ENCODE results near the gene ATOH8. TPM values are rescaled to one million over a fixed set of nuclear protein-coding genes. Genes with fewer than 3 reads are reported as not detected.
A peak's percentile ranks its signal among the peaks of the same experiment; 100 is the strongest.

ATOH8 gene
- total RNA-seq, 1 experiment from 2014 or later = 7.2 TPM

DNA sequence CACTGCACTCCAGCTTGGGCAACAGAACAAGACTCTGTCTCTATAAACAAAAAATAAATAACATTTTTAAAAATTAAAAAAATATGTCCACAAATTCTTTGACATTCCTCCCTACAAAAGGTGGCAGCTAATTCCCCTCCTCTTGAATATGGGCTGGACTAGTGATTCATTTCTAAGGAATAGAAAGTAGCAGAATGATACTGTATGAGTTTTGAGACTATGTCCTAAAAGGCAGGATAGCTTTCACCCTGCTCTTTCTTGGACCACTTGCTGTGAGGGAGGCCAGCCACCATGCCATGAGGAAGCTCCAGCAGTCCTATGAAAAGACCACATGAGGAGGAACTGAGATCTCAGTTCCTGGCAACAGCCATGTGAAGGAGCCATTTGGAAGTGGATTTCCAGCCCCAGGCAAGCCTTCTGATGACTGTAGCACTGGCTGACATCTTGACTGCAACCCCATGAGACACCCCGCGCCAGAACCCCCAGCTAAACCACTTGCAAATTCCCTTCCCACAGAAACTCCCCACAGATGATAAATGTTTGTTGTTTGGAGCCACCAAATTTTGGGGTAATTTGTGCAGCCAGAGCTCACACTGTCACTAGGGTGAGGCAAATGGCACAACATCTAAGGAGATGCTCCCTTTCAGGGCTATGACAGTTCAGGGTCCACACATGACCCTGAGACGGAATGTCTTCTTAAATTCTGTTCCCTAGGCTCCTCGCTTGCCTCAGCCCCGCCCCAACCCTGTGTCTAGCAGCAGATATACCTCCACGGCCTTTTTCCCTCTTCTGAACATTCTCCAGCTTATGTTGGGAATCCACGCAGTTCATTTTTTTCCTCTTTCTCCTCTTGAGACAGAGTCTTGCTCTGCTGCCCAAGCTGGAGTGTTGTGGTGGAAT is 17.1 kb upstream of the ATOH8 start:
- DNase-seq (ENCODE audit: low read depth) = peak; percentile 46

DNA sequence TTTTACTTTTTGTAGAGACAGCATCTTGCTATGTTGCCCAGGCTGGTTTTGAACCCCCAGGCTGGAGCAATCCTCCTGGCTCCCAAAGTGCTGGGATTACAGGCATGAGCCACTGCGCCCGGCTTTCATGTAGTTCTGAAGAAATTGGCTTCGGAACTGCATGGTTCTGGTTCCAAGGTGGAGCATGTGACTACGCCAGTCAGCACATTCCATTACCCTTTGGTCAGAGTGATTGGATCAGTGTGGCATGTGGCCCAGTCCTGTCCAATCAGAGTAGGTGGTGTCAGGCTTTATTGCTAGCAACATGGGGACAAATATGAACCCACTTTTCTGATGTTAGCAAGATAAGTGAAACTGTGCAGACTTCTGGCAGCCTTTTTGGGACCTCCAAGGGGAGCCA is 16.3 kb upstream of the ATOH8 start:
- DNase-seq (ENCODE audit: low read depth) = peak; percentile 62

DNA sequence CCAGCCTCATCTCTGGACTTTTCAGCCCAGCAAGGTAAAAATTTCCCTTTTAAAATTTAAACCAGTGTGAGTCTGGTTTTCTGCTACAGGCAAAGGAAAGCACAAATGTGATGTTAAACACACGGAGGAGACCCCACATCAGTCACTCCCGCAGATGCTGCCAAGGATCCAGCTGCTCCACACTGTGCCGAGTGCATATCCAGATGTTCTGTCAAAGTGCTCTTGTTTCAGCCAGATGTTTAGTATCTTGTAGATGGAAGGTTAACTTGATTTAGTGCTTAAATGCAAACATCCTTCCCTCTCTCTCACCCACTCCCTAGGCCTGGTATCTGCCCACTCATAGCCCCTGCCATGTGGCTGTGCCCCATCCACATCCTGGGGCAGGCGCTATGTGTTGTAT is 15.8 kb upstream of the ATOH8 start:
- no peak for DNase-seq (ENCODE audit: low read depth)

DNA sequence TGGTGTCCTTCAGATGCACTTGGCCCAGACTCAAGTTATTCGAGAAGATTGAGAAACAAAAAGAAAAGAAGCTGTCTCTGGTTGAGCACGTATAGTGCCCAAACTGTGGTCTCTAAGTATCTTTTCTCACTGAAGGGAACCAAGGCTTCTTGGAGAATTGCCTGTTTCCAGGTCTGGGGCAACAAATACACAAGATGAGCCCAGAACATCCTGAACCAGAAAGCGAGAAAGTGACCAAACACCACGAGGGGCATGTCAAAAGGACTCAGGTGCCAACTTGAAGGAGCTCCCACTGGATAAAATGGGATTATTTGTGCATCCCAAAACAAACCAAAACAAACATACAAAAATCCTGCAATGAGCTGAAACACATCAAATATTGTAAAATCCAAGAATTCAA is 13.6 kb upstream of the ATOH8 start:
- DNase-seq (ENCODE audit: low read depth) = no peak

- no peak for DNase-seq (ENCODE audit: low read depth)
These were observed 12.5 kb upstream of the ATOH8 start for GRCh38 chr2:85741211-85741832.

DNA sequence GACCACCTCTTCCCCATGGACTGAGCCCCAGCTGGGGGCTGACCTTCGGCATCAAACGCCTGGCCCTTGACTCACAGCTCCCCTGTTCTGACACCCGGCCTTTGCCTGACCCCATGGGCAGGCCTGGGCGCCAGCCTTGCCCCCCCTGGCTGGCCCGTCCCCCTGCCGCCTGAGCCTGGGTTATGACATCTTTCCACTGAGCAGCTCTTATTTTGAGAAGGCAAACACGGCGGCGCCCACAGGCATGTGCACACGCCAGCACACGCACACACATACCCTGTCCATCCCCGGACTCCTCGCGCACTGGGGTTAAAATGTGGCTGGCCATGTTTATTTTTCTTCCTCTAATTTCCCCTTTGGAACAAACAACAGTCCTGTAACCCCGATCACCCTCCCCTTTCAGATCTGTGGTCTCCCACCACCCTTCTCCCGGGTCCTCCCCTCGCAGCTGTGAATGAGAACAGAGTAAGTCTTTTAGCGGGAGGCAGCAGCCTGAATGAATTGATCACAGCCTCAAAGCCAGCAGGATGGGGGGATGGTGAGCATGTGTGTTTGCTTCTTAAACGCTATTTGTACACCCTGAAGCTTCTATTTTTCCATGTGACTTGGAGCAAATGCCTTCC is 11.8 kb upstream of the ATOH8 start:
- peak; percentile 84 for DNase-seq (ENCODE audit: low read depth)

DNA sequence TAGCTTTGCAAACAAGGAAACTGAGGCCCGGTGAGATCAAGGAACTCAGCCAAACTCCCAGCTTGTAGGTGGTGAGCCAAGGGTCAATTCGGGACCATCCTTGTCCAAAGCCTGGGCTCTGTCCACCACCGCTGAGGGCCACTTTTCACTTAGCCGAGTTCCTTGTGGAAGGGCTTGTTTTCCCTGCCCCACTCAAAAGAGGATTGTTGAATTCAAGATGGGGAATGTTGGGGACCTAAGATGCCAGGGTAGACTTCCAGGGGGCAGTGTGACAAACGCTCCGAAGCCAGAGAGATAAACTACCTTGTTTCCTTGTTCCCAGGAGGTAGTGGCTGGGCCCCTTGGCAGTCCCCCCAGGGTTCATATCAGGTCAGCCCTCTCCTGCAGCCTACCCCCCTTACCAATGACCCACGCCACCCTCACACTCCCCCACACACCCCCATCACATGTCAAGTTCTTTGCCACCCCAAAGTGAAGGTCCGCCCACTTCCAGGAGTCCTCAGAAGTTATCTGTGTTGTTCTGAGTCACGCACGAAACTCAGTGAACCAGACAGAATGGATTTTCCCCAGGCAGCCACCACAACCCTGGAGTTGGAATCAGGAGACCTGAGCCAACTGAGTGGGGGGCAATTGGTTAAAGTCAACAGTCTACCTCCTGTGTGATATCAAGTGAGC is 10.3 kb upstream of the ATOH8 start:
- peak; percentile 75 for DNase-seq (ENCODE audit: low read depth)

DNA sequence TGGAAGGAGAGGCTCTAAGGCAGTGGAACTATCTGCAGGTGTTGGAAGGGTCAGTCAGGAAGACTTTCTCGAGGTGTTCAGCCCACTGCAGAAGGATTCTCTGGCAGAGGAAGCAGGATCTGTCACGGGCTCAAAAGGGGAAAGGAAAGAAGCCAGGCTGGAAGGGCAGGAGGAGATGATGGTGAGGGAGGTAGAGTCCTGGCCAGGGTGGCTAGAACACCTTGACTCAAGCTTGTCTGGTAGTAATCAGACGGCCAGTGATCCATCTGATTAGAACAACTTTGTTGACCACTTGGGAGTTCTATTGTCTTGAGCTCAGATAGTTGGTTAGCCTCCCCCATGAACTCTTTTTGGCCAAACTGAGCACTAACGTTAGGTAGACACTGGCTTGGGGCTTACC is 9.7 kb upstream of the ATOH8 start:
- no peak for DNase-seq (ENCODE audit: low read depth)

DNA sequence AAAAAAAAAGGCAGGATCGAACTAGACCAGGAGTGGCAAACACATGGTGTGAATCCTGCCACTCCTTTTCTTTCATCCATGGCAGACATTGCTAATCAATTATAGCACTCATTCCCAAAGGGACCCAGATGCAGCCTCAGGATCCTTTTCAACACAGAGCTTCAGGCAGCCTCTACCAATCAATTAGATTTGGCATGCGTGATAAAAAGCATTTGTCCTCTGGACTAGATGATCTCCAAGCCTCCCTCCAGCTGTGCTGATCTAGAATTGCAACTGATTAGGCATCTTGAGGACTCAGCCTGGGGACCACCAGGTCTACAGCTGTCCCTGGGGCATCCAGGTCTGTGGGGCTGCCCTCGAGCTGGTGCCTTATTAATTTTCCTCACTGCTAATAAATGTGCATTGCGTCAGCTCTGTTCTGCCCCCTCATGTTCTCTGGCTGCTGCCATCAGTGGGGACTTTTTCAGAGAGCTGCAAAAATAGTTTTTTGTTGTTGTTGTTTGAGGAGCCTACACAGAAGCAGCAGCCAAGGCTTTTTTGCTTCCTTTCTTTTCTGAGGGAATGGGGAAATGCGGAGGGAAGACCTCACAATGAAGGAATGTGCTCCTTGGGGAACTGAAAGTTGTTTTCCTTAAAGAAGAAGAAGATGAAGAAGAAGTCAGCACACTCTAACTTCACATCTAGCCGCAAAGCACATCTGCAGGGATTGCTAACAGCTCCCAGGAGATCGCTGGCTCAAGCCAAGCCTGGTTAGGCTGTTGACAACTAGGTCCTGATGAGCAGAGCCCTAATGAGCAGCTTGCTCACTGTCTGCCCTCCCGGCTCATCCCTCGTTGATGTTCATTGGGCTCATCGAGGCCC is 8.8 kb upstream of the ATOH8 start:
- no peak for DNase-seq (ENCODE audit: low read depth)

DNA sequence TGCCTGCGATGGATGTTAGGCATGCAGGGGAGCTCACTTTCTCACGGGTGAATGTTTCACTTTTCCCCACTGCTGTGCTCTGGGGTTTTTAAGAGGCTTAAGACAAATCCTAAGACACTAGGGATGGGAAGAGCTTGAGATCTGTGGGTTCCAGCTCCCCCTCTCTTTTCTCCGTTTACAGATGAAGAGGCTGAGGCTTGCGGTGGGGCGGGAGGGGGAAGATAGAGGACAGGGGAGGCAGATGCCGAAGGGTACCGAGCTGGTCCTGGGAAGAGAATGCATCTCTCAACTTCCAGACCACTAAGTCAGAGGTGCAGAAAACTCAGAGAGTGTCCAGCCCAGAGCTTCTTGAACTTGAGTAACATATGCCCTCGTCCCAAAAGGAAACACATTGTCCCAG is 8.2 kb upstream of the ATOH8 start:
- DNase-seq (ENCODE audit: low read depth) = no peak

- no peak for DNase-seq (ENCODE audit: low read depth)
These were observed 7.3 kb upstream of the ATOH8 start for GRCh38 chr2:85746321-85747004.

DNA sequence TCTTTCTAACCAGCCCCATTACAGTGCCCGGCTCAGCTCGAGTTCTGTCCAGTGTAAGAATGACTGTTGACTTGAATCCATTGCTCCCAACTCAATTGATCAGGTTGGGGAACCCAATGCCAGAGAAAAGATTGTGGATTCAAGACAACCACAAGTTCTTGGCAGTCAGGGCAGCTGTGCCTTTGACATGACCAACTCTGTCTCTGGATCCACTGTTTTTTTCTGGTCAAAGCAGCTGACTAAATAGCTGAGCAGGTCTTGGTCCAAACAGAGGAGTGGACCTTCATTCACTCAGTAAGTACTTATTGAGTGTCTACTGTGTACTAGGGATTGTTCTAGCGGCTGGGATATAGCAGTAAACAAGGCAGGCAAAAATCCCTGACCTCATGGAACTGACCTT is 6.3 kb upstream of the ATOH8 start:
- DNase-seq (ENCODE audit: low read depth) = no peak

- no peak for DNase-seq (ENCODE audit: low read depth)
These were observed 5.6 kb upstream of the ATOH8 start for GRCh38 chr2:85748039-85748734.

DNA sequence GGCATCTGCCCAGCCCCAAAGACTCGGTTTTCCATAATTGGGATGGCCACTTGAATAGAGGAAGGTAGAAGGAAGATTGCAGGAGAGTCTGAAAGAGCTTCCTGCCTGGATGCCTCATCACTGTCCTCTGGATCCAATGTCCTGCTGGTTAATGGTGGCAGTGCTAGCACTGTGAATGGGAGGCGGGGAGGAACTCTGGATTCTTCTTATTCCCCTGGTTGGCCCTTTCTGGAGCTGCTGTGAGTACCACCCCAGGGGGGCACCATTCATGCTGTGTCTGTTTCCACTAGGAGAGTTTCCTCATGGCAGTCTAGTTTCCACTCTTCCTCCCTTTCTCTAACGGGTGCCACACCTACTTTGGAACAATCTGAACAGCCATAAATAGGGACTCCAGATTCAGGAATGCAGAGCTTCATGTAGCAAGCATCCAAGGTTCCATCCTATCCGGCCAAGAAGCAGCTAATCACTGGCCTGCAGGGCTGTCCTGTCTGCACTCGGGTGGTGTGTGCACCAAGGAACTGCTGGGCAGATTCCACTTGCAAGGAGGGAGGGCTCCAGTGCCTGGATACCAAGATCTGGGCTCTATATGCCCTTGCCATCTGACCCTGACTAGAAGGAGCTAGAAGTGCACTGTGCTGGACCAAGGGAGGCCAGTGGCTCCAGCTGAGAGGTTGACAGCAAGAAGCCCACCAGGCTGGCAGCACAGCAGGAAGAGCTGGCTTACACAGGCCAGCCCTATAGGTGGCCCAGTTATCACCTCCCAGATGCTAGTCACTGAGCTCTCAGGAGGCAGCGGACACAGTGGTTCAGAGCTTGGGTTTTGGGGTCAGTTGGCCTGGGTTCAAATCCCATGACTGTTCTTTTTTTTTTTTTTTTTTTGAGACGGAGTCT is 4.6 kb upstream of the ATOH8 start:
- DNase-seq (ENCODE audit: low read depth) = no peak

DNA sequence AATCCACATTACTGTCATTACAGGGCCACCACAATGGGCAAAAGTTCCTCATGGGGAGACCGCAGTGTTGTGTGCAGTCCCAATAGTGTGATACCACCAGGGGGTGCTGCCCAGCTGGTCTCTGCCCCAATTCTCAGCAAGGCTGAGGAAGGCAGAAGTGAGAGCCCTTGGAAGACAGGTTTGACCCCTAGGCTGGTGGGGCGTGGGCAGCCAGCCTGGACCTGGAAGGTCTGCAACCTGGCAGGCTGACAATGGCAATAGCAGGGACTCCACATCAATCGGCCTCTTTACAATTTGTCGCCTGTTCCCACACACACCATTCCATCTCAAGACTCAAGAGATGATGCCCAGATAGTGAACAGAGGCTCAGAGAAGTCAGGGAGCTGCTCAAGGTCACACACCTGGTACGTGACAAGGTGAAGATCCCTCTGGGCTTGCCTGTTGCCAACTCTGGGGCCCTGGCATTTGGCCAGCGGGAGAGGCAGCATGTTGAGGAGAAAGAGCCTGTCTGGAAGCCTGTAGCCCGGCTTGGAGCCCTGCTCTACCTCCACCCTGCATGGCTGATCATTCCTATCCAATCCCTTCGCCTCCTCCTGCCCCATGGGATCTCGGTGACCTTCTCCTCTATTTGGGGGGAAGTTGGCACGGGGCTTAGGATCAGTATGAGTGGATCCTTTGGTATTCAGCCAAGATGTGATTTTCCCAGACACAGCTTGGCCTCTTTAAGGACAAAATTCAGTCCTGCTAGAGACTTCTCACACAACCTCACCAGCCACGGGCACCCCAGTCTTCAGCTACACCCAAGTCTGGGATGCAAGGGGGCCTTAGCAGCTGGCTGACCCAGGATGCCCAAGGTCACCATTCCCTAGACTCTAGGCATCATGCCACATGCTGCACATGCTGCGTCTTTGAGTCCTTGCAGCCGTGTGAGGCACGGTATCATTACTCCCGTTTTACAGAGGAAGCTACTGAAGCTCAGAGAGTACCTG is 2.9 kb upstream of the ATOH8 start:
- peak; percentile 67 for DNase-seq (ENCODE audit: low read depth)

DNA sequence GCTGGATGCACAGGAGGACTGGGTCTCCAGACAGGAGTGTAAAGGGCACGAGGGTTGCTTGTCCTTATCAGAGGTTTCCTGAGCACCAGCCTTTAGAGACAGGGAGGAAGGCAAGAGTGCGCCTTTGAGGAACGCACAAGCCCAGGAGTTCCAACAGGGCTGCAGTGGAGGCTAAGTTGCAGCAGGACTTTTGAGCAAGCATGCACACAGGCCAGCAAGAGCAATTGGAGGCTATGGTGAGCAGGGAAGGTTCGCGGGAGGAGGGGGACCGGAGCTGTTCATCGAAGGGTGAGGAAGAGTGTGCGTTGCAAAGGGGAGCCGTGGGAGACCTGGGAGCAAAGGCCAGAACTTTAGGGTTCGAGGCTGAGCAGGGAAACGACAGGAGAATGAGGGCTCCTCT is 2.2 kb upstream of the ATOH8 start:
- DNase-seq (ENCODE audit: low read depth) = no peak

DNA sequence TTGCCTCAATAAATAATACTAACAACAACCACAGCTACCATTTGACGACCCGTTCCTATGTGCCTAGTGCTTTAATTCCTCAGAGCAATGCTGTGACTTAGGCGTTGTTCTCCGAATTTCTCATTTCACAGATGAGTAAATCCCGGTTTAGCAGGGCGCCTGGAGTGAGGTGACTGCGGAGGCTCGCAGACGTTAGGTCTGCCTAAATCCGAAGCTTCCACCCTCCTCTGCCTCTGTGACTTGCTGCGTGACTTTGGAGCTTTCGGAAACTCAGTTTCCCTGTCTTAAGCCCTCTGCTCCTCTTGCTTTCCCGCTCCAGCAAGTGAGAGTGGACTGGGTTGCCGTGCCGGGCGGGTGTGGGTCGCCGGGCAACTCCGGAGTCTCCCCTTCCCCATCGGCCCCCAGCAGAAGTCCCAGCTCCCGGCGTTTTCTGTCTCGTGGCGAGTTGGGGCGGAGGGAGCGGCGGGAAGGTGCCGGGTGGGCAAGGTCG is 711 bp upstream of the ATOH8 start:
- DNase-seq (ENCODE audit: low read depth) = no peak

All from RPMI7951 (cell line).